Fibroblast of pulmonary artery (primary cell): ENCODE results near the gene S100P.

Experiments used
- DNase-seq: peaks from one replicate; pipeline ENCODE4 v3.0.0-alpha.2; 2010; ENCODE audit warnings: low read depth
- H3K4me3 ChIP-seq: replicated peaks from 2 replicates; pipeline ENCODE4 v1.5.1; 2011; ENCODE audit warnings: low read depth, mild to moderate bottlenecking, control low read depth, low read length, moderate library complexity
- TF ChIP-seq, protein P1 (sequence below): IDR thresholded peaks from 2 replicates; pipeline ENCODE4 v1.5.1; 2011; ENCODE audit warnings: mild to moderate bottlenecking, control low read depth, low read length, inconsistent platforms; ENCODE audit errors: missing control alignments

The S100P gene

DNA sequence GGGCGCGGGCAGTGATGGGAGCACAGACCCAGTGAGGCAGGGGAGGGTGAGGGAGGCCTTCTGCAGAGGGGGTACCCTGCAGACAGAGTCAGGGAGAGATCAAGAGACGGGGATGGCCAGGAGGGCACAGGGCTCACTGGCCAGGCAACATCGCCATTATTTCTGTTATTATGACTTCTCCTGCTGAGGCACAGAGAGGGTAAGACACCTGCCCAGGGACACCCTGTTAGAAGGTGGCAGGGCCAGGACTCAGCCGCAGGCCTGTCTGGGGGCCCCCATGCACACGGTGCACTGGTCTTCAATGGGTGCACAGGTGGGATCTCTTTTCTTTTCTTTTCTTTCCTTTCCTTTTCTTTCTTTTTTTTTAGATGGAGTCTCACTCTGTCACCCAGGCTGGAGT, 38.1 kb downstream of the S100P start:
- TF ChIP-seq, protein P1, sequence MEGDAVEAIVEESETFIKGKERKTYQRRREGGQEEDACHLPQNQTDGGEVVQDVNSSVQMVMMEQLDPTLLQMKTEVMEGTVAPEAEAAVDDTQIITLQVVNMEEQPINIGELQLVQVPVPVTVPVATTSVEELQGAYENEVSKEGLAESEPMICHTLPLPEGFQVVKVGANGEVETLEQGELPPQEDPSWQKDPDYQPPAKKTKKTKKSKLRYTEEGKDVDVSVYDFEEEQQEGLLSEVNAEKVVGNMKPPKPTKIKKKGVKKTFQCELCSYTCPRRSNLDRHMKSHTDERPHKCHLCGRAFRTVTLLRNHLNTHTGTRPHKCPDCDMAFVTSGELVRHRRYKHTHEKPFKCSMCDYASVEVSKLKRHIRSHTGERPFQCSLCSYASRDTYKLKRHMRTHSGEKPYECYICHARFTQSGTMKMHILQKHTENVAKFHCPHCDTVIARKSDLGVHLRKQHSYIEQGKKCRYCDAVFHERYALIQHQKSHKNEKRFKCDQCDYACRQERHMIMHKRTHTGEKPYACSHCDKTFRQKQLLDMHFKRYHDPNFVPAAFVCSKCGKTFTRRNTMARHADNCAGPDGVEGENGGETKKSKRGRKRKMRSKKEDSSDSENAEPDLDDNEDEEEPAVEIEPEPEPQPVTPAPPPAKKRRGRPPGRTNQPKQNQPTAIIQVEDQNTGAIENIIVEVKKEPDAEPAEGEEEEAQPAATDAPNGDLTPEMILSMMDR, result no peak
- no peak for DNase-seq
- no peak overlapping the region for H3K4me3 ChIP-seq

DNA sequence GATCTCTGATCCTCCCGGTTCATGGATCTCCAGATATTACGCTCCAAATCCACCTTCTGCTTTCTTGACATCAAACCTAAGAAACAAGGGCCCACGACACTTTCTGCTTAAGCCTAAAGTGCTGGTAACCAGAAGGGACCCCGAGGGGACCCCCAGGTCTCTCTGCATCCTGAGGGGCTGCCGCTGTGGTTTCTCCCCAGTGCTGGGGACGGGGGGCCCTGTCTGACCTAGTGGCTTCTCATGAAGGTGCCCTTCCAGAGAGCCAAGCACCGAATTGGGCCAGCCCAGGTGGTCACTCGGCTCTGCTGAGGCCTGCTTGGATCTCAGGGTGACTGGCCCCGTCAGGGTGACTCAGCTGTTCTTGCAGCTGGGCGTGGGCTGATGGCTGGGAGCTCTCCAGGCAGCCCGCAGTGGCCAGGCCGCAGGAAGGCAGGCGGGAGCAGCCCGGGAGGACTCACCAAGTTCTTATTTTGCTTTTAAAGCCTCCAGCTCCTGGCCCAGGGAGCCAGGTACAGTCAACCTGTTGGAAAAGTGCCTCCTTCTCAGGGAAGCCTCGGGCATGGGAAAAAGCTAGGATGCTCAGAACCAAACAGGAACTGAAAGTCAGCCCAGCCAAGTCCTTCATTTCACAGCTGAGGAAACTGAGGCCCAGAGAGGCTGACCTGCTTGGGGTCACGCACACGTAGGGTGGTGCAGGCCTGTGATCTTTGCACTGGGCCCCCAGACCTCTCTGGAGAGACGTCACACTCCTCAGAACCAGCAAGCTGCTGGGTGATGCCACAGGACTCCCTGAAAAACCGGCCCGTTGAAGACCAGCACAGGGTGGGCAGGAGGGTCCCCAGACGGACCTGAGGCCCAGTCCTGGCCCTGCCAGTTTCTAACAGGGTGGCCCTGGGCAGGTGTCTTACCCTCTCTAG, 39.0 kb downstream of the S100P start:
- H3K4me3 ChIP-seq, result no peak overlapping the region
- peak; percentile 93 for DNase-seq

DNA sequence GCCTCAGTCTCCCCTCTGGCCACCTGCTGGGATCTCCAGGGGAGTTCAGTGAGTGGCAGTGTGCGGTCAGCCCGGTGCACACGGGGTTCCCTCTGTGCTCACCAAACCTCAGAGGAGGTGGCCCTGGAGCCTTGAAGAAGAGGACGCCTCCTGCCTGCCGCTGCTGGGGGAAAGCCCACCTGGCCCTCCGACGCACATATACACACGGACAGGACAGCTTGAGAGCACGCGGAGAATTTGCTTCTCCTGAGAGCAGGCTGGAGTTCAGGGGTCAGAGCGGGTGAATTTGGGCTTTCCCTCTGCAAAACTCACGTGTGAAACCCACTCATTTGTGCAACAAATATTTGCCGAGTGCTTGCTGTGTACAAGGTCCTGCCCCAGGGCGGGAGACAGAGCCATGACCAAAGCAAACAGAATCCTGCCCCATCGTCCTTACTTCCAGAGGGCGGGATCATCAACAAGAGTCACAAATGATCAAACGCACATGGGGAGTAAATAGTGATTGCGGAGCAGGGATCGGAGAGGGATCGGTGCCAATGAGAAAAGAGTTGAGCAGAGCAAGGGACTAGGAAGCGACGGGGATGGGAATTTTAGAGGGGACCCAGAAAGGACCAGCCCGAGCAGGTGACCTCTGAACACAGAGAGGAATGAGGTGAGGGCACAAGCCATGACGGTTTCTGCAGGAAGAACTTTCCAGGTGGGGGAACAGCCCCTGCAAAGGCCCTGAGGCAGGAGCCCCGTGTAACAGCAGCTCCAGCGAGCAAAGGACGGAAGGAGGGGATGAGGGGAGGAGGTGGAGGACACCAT, 39.9 kb downstream of the S100P start:
- DNase-seq, result no peak
- H3K4me3 ChIP-seq, result no peak overlapping the region
- TF ChIP-seq, protein P1, result no peak

More for the DNA sequence above, 39.0 kb downstream of the S100P start:
- TF ChIP-seq, protein P1, result no peak

DNA sequence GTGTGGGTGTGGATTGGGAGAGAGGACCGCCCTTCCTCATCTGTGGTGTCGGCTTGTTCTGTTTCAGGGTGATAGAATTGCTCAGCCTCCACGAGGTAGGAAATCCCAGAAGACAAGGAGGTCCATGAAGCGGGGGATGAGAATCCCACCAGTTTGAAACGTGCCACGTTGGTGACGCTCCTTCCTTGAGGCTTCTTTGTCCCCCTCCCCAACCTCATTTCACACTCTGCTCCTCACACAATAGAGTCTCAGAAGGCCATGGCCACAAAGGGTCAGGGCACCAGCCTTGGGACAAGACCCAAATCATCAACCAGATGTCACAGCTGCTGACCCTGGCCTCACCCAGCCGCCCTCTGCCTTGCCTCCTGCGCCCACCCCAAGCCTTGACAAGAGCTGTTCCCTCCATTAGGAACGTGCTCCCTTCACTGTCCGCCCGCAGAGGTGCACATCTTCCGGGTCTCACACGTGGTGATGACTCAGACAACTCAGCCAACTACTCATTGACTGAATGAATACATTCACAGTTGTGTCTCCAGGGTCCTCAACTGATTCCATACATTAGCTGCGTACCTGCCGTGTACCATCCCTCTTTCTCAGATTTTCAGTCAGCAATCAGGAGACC, 40.6 kb downstream of the S100P start:
- DNase-seq, result no peak
- no peak overlapping the region for H3K4me3 ChIP-seq
- TF ChIP-seq, protein P1, result no peak

DNA sequence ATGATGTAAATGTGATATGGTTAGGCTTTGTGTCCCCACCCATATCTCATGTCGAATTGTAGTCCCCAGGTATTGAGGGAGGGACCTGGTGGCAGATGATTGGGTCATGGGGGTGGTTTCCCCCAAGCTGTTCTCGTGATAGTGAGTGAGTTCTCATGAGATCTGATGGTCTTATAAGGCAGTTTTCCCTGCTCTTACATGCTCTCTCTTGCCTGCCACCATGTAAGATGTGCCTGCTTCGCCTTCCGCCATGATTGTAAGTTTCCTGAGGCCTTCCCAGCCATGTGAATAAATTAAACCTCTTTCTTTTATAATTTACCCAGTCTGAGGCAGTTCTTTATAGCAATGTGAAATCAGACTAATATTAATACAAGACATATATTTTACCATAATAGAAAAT, 46.2 kb downstream of the S100P start:
- TF ChIP-seq, protein P1, result no peak
- H3K4me3 ChIP-seq, result no peak overlapping the region
- DNase-seq, result no peak

DNA sequence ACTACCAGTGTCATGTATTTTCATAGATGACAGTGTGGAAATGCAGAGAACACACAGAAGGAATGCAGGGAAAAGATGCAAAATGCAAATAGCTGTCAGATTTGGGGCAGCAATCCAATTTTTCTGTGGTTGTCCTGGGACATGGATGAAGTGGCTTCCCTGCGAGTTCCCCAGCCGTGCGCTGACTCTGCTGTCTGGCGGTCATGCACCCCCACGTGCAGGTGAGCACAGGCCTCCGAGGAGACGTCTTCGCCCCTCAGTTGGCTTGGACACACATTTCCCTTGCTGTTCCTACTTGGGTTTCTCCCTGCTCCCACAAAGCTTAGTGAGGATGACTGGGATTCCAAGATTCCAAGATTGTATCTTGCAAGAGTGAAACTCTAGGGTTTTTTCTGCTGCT, 46.7 kb downstream of the S100P start:
- H3K4me3 ChIP-seq, result no peak overlapping the region
- TF ChIP-seq, protein P1, result no peak
- DNase-seq, result no peak
